IPS-15b (cell line): ENCODE results near the gene OTOS.

Experiments
- H3K27me3 ChIP-seq: one replicate; pipeline ENCODE4 v1.6.1; 2013; ENCODE audit warnings: low read length; ENCODE audit not compliant: control insufficient read depth, insufficient read depth
- H3K36me3 ChIP-seq: one replicate; pipeline ENCODE4 v1.6.1; 2013; ENCODE audit warnings: low read length; ENCODE audit not compliant: control insufficient read depth, insufficient read depth
- H3K4me1 ChIP-seq: one replicate; pipeline ENCODE4 v1.6.1; 2013; ENCODE audit warnings: mild to moderate bottlenecking, low read length; ENCODE audit not compliant: control insufficient read depth, insufficient read depth
- H3K4me3 ChIP-seq: one replicate; pipeline ENCODE4 v1.5.1; 2013; ENCODE audit warnings: low read depth, low read length
- H3K9ac ChIP-seq: one replicate; pipeline ENCODE4 v1.6.1; 2013; ENCODE audit warnings: low read depth, mild to moderate bottlenecking, low read length
- H3K9me3 ChIP-seq: one replicate; pipeline ENCODE4 v1.6.1; 2013; ENCODE audit warnings: mild to moderate bottlenecking, low read length; ENCODE audit not compliant: control insufficient read depth, insufficient read depth

OTOS gene

GRCh38 chr2:240156435-240157146 lies 16.1 kb upstream of the OTOS start:
- Histone ChIP-seq H3K4me1 (no peaks in the 10 kb centered on the region), H3K4me3 (no peak overlapping the region), H3K36me3 (no peaks in the 10 kb centered on the region), H3K27me3 (no peaks in the 10 kb centered on the region), H3K9ac (no peak overlapping the region), H3K9me3 (no peaks in the 10 kb centered on the region)

GRCh38 chr2:240155745-240156390 lies 15.4 kb upstream of the OTOS start:
- H3K36me3 ChIP-seq, result no peaks in the 10 kb centered on the region
- H3K4me3 ChIP-seq, result no peak overlapping the region
- H3K4me1 ChIP-seq, result no peaks in the 10 kb centered on the region
- H3K9me3 ChIP-seq, result no peaks in the 10 kb centered on the region
- no peak overlapping the region for H3K9ac ChIP-seq
- H3K27me3 ChIP-seq, result no peaks in the 10 kb centered on the region

- H3K36me3 ChIP-seq, result no peaks in the 10 kb centered on the region
- no peaks in the 10 kb centered on the region for H3K27me3 ChIP-seq
- H3K4me1 ChIP-seq, result no peaks in the 10 kb centered on the region
- no peak overlapping the region for H3K4me3 ChIP-seq
- H3K9ac ChIP-seq, result no peak overlapping the region
- no peaks in the 10 kb centered on the region for H3K9me3 ChIP-seq
Observed at GRCh38 chr2:240155048-240155744, 14.7 kb upstream of the OTOS start.

GRCh38 chr2:240154606-240155005 lies 14.1 kb upstream of the OTOS start:
- Histone ChIP-seq H3K9ac (no peak overlapping the region), H3K4me3 (no peak overlapping the region), H3K27me3 (no peaks in the 10 kb centered on the region), H3K4me1 (no peaks in the 10 kb centered on the region), H3K9me3 (no peaks in the 10 kb centered on the region), H3K36me3 (no peaks in the 10 kb centered on the region)

GRCh38 chr2:240153418-240153817 lies 13.0 kb upstream of the OTOS start:
- H3K4me3 ChIP-seq, result no peak overlapping the region
- no peaks in the 10 kb centered on the region for H3K9me3 ChIP-seq
- H3K36me3 ChIP-seq, result no peaks in the 10 kb centered on the region
- H3K4me1 ChIP-seq, result no peaks in the 10 kb centered on the region
- H3K27me3 ChIP-seq, result no peaks in the 10 kb centered on the region
- no peak overlapping the region for H3K9ac ChIP-seq

GRCh38 chr2:240151477-240152031 lies 11.1 kb upstream of the OTOS start:
- H3K4me1 ChIP-seq, result no peaks in the 10 kb centered on the region
- H3K9me3 ChIP-seq, result no peaks in the 10 kb centered on the region
- no peaks in the 10 kb centered on the region for H3K27me3 ChIP-seq
- H3K9ac ChIP-seq, result no peak overlapping the region
- H3K4me3 ChIP-seq, result no peak overlapping the region
- H3K36me3 ChIP-seq, result no peaks in the 10 kb centered on the region

- H3K4me1 ChIP-seq, result no peaks in the 10 kb centered on the region
- no peaks in the 10 kb centered on the region for H3K27me3 ChIP-seq
- no peaks in the 10 kb centered on the region for H3K9me3 ChIP-seq
- H3K36me3 ChIP-seq, result no peaks in the 10 kb centered on the region
- no peak overlapping the region for H3K4me3 ChIP-seq
- no peak overlapping the region for H3K9ac ChIP-seq
Observed at GRCh38 chr2:240149943-240150784, 9.7 kb upstream of the OTOS start.

- no peak overlapping the region for H3K9ac ChIP-seq
- no peak overlapping the region for H3K4me3 ChIP-seq
- no peaks in the 10 kb centered on the region for H3K27me3 ChIP-seq
- no peaks in the 10 kb centered on the region for H3K9me3 ChIP-seq
- no peaks in the 10 kb centered on the region for H3K4me1 ChIP-seq
- no peaks in the 10 kb centered on the region for H3K36me3 ChIP-seq
Observed at GRCh38 chr2:240147911-240148587, 7.6 kb upstream of the OTOS start.

- Histone ChIP-seq H3K27me3 (no peaks in the 10 kb centered on the region), H3K4me3 (no peak overlapping the region), H3K36me3 (no peaks in the 10 kb centered on the region), H3K9me3 (no peaks in the 10 kb centered on the region), H3K4me1 (no peaks in the 10 kb centered on the region), H3K9ac (no peak overlapping the region)
Observed at GRCh38 chr2:240147382-240147781, 6.9 kb upstream of the OTOS start.

GRCh38 chr2:240146627-240147278 lies 6.3 kb upstream of the OTOS start:
- no peaks in the 10 kb centered on the region for H3K27me3 ChIP-seq
- no peak overlapping the region for H3K9ac ChIP-seq
- no peaks in the 10 kb centered on the region for H3K4me1 ChIP-seq
- H3K9me3 ChIP-seq, result no peaks in the 10 kb centered on the region
- no peaks in the 10 kb centered on the region for H3K36me3 ChIP-seq
- H3K4me3 ChIP-seq, result no peak overlapping the region
